Kidney epithelial cell (primary cell): ENCODE measurements around the gene GNG4. TPM values are rescaled to one million over a fixed set of nuclear protein-coding genes. Genes with fewer than 3 reads are reported as not detected.
"Not testable (repeated sequence)": the region's sequence is repeated elsewhere in the genome, so short reads cannot be mapped to it uniquely, and the experiment has no call there.

Source experiments
- DNase-seq: peaks from one replicate; pipeline ENCODE4 v3.0.0-alpha.2; 2010; ENCODE audit warnings: low read depth
- H3K27me3 ChIP-seq: 2 replicates; pipeline ENCODE4 v1.6.0; 2011; ENCODE audit warnings: low read length; ENCODE audit not compliant: control insufficient read depth, insufficient read depth
- H3K36me3 ChIP-seq: 2 replicates; pipeline ENCODE4 v1.5.1; 2011; ENCODE audit warnings: low read length; ENCODE audit not compliant: control insufficient read depth, insufficient read depth
- H3K4me3 ChIP-seq: 2 replicates; pipeline ENCODE4 v1.5.1; 2011; ENCODE audit warnings: low read depth, mild to moderate bottlenecking, control low read depth, low read length
- total RNA-seq: library from RNA; depleted of rRNA; stranded (reverse); fragments of >200 nt; gene quantifications from 2 replicates; pipeline ENCODE4 v1.2.3, GENCODE V29; 2015
- TF ChIP-seq, protein P1 (sequence below): IDR thresholded peaks from 2 replicates; pipeline ENCODE4 v1.5.1; 2011; ENCODE audit warnings: mild to moderate bottlenecking, moderate library complexity, low read length, control low read depth, inconsistent platforms; ENCODE audit not compliant: insufficient read depth, poor library complexity, severe bottlenecking

GNG4 gene
- total RNA-seq, 1 donor from 2014 or later, result 0.54 TPM

DNA sequence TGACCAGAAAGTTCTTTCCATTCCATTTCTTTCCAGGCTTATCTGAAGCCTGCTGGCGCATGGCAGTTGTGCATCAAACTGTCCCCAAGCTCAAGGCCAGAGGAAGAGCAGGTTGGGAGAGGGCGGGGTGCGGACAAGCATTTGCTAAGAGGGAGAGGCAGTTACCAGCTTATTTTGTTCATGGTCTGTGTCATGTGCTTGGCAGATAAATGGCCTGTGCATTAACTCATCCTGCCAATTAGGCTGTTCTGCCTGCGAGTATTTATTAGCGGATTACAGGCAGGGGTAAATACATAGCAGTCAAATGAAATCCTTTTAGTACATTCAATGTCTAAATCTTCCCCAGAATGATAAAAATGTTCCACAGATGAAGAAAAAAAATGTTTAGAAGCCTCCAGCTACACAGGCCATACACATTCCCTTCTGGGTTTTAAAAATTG is 96.5 kb downstream of the GNG4 start:
- TF ChIP-seq, protein P1, sequence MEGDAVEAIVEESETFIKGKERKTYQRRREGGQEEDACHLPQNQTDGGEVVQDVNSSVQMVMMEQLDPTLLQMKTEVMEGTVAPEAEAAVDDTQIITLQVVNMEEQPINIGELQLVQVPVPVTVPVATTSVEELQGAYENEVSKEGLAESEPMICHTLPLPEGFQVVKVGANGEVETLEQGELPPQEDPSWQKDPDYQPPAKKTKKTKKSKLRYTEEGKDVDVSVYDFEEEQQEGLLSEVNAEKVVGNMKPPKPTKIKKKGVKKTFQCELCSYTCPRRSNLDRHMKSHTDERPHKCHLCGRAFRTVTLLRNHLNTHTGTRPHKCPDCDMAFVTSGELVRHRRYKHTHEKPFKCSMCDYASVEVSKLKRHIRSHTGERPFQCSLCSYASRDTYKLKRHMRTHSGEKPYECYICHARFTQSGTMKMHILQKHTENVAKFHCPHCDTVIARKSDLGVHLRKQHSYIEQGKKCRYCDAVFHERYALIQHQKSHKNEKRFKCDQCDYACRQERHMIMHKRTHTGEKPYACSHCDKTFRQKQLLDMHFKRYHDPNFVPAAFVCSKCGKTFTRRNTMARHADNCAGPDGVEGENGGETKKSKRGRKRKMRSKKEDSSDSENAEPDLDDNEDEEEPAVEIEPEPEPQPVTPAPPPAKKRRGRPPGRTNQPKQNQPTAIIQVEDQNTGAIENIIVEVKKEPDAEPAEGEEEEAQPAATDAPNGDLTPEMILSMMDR, result no peak
- H3K4me3 ChIP-seq, result no peak overlapping the region
- no peak for DNase-seq
- H3K27me3 ChIP-seq, result no peaks in the 10 kb centered on the region
- no peaks in the 10 kb centered on the region for H3K36me3 ChIP-seq

GRCh38 chr1:235552146-235552716 is 97.4 kb downstream of the GNG4 start:
- TF ChIP-seq, protein P1, result no peak
- no peak for DNase-seq
- Histone ChIP-seq H3K4me3 (no peak overlapping the region), H3K27me3 (no peaks in the 10 kb centered on the region), H3K36me3 (no peaks in the 10 kb centered on the region)

DNA sequence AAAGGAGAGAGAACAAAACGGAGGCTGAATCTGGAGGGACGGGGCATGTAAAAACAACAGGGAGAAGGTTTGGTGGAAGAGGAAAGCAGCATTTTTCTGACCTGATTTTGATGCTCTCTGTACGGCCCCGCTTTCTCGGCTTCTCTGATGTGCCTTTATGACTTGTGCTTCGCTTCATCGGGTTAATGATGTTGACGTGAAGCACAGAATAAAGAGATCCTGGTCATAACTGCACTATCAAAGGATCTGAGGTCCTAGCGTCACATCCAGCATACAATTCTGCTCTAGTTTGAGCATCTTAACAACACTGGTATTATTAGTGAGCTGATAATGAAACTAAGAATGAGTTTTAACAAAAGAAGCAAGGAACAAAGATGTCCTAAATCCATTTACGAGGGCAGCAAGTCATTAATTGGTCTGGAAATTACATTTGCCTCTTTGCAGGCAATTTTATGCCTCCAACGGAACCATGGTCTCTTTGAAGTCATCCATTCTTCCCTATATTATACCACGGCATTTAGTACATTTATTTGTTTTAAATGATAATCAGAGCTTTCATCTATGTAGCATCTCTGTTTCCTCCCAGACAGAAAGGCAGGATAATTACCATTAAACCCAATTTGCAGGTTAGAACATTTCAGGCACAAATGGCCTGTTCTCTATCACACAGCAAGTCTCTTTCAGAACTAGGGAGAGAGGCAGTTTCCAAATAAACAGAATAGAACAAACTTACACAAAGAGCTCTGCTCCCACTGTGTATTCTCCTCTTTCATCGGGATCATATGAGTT is 100.0 kb downstream of the GNG4 start:
- DNase-seq, result no peak
- TF ChIP-seq, protein P1, result no peak
- H3K4me3 ChIP-seq, result no peak overlapping the region
- no peaks in the 10 kb centered on the region for H3K36me3 ChIP-seq
- H3K27me3 ChIP-seq, result no peaks in the 10 kb centered on the region

- not testable (repeated sequence) for DNase-seq, H3K4me3 ChIP-seq, H3K27me3 ChIP-seq
These were observed 103.0 kb downstream of the GNG4 start for GRCh38 chr1:235546369-235547155.

DNA sequence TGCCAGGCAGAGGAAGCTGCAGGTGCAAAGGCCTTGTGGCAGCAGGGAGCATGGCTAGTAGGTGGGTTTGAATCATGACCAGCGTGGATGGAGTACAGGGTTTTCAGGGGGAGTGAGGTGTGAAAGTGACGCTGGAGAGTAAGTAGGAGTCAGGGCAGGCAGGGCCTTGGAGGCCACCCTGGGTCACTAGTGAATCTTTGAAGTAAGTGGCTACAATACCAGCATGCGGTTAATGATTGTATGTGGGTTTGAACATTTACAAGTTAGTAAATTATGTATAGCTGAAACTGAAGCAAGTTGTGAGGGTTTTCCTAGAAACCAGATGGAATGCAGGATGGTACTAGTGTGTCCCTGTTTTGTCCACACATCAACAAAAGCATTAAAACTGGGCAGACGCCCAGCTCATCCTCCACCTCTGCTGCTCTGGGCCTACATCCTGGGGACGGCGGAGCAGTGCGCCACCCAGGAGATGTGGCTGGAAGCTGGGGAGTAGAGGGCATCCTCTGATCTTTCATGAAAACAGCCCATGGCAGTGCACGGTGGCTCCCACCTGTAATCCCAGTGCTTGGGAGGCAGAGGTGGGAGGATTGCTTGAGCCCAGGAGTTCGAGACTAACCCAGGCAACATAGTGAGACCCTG is 104.2 kb downstream of the GNG4 start:
- TF ChIP-seq, protein P1, result no peak
- H3K27me3 ChIP-seq, result no peaks in the 10 kb centered on the region
- peak; percentile 10 for DNase-seq
- H3K4me3 ChIP-seq, result no peak overlapping the region
- no peaks in the 10 kb centered on the region for H3K36me3 ChIP-seq

More at GRCh38 chr1:235546369-235547155, 103.0 kb downstream of the GNG4 start:
- H3K36me3 ChIP-seq, result not testable (repeated sequence)

- DNase-seq, H3K36me3 ChIP-seq: not testable (repeated sequence)
These were observed 106.7 kb downstream of the GNG4 start for GRCh38 chr1:235542845-235543244.

More at GRCh38 chr1:235542845-235543244, 106.7 kb downstream of the GNG4 start:
- H3K27me3 ChIP-seq, H3K4me3 ChIP-seq: not testable (repeated sequence)
